A549 (cell line): ENCODE data around the gene DSCAML1.

Source experiments
- CHD2 ChIP-seq: fragments of 150-350 bp; IDR thresholded peaks from 2 replicates; pipeline ENCODE4 v1.6.1; 2014; ENCODE audit warnings: low read length; ENCODE audit not compliant: partially characterized antibody
- ESRRA ChIP-seq: fragments of 150-350 bp; IDR thresholded peaks from 2 replicates; pipeline ENCODE4 v1.6.1; 2014; ENCODE audit warnings: mild to moderate bottlenecking, low read length, borderline replicate concordance
- FOSL2 ChIP-seq, 2 experiments: fragments of 450-650 bp in 1 of 2; fragments of >200 bp in 1 of 2; sonication (Bioruptor Twin) in 1 of 2; formaldehyde crosslinking; IDR thresholded peaks; 2 replicates each; pipeline versions ENCODE4 v1.5.0 to v1.6.1; 2016 to 2020; ENCODE audit warnings: mild to moderate bottlenecking in 1 of 2, moderate library complexity in 1 of 2
- MYC ChIP-seq: IDR thresholded peaks from 2 replicates; pipeline ENCODE4 v1.6.1; 2012; ENCODE audit warnings: mild to moderate bottlenecking, inconsistent platforms, low read length, improper control_type of control experiment, borderline replicate concordance
- NR3C1 ChIP-seq: fragments of >200 bp; sonication (Bioruptor Twin); formaldehyde crosslinking; IDR thresholded peaks from 3 replicates; pipeline ENCODE4 v1.6.1; 2017
- PHF8 ChIP-seq: fragments of 200-600 bp; sonication (generic); IDR thresholded peaks from 2 replicates; pipeline ENCODE4 v1.6.1; 2016; ENCODE audit warnings: low read depth, mild to moderate bottlenecking, antibody characterized with exemption, moderate library complexity, borderline replicate concordance
- POLR2A ChIP-seq: IDR thresholded peaks from 2 replicates; pipeline ENCODE4 v1.6.1; 2012; ENCODE audit warnings: mild to moderate bottlenecking, low read length
- RAD21 ChIP-seq, 2 experiments: fragments of >200 bp in 1 of 2; sonication (Bioruptor Twin) in 1 of 2; formaldehyde crosslinking in 1 of 2; IDR thresholded peaks in 1 of 2; conservative IDR thresholded peaks in 1 of 2; 2 replicates in 1 of 2; 3 replicates in 1 of 2; pipeline ENCODE4 v1.6.1; 2012 to 2018; ENCODE audit warnings: inconsistent platforms in 1 of 2
- TFCP2L1 ChIP-seq: fragments of 250-450 bp; sonication (Bioruptor Pico); IDR thresholded peaks from 2 replicates; pipeline ENCODE4 v1.5.0; 2021; ENCODE audit warnings: mild to moderate bottlenecking
- TF ChIP-seq, protein P1 (sequence below): IDR thresholded peaks from 2 replicates; pipeline ENCODE4 v1.6.1; 2012; ENCODE audit warnings: low read depth, borderline replicate concordance
- TF ChIP-seq, protein P2 (sequence below): fragments of >200 bp; sonication (Bioruptor Twin); formaldehyde crosslinking; IDR thresholded peaks from 3 replicates; pipeline ENCODE4 v1.5.1; 2016
- TF ChIP-seq, protein P3 (sequence below): fragments of 200-600 bp; sonication (generic); IDR thresholded peaks from 2 replicates; pipeline ENCODE4 v1.6.1; 2016; ENCODE audit warnings: antibody characterized with exemption, mild to moderate bottlenecking, moderate library complexity
- TF ChIP-seq, protein P4 (sequence below): fragments of >200 bp; sonication (Bioruptor Twin); formaldehyde crosslinking; IDR thresholded peaks from 3 replicates; pipeline ENCODE4 v1.6.1; 2016
- TF ChIP-seq, protein P5 (sequence below): fragments of 450-650 bp; IDR thresholded peaks from 2 replicates; pipeline ENCODE4 v1.6.1; 2014; ENCODE audit warnings: antibody characterized with exemption

DNA sequence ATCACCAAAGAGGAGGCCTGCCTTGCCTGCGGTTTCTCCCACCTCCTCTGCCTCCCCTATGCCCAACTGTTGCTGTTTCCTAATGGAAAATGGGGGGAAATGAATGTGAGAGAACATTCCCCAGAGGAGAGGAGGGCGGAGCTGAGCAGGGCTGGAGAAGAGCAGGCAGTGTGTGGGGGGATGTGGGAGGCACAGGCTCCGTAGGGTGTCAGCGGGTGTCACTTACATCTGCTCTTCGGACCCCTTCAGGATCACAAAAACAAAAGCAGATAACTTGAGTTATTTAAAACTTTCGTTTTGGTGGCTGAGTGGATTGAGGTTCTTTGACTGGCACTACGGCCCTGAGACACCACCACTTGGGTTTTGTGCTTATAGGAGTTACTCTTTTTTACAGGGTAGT lies 375.5 kb downstream of the DSCAML1 start:
- TF ChIP-seq, protein P1, sequence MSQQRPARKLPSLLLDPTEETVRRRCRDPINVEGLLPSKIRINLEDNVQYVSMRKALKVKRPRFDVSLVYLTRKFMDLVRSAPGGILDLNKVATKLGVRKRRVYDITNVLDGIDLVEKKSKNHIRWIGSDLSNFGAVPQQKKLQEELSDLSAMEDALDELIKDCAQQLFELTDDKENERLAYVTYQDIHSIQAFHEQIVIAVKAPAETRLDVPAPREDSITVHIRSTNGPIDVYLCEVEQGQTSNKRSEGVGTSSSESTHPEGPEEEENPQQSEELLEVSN = no peak
- no peak for TF ChIP-seq CHD2
- TF ChIP-seq, protein P2, sequence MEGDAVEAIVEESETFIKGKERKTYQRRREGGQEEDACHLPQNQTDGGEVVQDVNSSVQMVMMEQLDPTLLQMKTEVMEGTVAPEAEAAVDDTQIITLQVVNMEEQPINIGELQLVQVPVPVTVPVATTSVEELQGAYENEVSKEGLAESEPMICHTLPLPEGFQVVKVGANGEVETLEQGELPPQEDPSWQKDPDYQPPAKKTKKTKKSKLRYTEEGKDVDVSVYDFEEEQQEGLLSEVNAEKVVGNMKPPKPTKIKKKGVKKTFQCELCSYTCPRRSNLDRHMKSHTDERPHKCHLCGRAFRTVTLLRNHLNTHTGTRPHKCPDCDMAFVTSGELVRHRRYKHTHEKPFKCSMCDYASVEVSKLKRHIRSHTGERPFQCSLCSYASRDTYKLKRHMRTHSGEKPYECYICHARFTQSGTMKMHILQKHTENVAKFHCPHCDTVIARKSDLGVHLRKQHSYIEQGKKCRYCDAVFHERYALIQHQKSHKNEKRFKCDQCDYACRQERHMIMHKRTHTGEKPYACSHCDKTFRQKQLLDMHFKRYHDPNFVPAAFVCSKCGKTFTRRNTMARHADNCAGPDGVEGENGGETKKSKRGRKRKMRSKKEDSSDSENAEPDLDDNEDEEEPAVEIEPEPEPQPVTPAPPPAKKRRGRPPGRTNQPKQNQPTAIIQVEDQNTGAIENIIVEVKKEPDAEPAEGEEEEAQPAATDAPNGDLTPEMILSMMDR = no peak
- no peak for TF ChIP-seq FOSL2 (IDR thresholded peaks at IDR 0.05)
- TF ChIP-seq FOSL2 (CRISPR knock-in tag; IDR thresholded peaks at IDR 0.05) = no peak
- no peak for TF ChIP-seq PHF8
- TF ChIP-seq, protein P3, sequence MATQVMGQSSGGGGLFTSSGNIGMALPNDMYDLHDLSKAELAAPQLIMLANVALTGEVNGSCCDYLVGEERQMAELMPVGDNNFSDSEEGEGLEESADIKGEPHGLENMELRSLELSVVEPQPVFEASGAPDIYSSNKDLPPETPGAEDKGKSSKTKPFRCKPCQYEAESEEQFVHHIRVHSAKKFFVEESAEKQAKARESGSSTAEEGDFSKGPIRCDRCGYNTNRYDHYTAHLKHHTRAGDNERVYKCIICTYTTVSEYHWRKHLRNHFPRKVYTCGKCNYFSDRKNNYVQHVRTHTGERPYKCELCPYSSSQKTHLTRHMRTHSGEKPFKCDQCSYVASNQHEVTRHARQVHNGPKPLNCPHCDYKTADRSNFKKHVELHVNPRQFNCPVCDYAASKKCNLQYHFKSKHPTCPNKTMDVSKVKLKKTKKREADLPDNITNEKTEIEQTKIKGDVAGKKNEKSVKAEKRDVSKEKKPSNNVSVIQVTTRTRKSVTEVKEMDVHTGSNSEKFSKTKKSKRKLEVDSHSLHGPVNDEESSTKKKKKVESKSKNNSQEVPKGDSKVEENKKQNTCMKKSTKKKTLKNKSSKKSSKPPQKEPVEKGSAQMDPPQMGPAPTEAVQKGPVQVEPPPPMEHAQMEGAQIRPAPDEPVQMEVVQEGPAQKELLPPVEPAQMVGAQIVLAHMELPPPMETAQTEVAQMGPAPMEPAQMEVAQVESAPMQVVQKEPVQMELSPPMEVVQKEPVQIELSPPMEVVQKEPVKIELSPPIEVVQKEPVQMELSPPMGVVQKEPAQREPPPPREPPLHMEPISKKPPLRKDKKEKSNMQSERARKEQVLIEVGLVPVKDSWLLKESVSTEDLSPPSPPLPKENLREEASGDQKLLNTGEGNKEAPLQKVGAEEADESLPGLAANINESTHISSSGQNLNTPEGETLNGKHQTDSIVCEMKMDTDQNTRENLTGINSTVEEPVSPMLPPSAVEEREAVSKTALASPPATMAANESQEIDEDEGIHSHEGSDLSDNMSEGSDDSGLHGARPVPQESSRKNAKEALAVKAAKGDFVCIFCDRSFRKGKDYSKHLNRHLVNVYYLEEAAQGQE = no peak
- TF ChIP-seq, protein P4, sequence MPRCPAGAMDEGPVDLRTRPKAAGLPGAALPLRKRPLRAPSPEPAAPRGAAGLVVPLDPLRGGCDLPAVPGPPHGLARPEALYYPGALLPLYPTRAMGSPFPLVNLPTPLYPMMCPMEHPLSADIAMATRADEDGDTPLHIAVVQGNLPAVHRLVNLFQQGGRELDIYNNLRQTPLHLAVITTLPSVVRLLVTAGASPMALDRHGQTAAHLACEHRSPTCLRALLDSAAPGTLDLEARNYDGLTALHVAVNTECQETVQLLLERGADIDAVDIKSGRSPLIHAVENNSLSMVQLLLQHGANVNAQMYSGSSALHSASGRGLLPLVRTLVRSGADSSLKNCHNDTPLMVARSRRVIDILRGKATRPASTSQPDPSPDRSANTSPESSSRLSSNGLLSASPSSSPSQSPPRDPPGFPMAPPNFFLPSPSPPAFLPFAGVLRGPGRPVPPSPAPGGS = no peak
- no peak for TF ChIP-seq POLR2A
- no peak for TF ChIP-seq ESRRA
- no peak for TF ChIP-seq RAD21 (conservative IDR thresholded peaks at IDR 0.05 in 1 of 2, IDR thresholded peaks at IDR 0.05 in 1 of 2)
- TF ChIP-seq NR3C1 = no peak
- TF ChIP-seq, protein P5, sequence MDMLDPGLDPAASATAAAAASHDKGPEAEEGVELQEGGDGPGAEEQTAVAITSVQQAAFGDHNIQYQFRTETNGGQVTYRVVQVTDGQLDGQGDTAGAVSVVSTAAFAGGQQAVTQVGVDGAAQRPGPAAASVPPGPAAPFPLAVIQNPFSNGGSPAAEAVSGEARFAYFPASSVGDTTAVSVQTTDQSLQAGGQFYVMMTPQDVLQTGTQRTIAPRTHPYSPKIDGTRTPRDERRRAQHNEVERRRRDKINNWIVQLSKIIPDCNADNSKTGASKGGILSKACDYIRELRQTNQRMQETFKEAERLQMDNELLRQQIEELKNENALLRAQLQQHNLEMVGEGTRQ = no peak
- TF ChIP-seq TFCP2L1 = no peak
- no peak for TF ChIP-seq MYC
